Activated CD4-positive, alpha-beta T cell treated with anti-CD3 and anti-CD28 coated beads for 4 hours (primary cell): ENCODE results near the gene PCLAF.
A peak's percentile ranks its signal among the peaks of the same experiment; 100 is the strongest.
"Not testable (repeated sequence)": the region's sequence is repeated elsewhere in the genome, so short reads cannot be mapped to it uniquely, and the experiment has no call there.

Experiments used
- DNase-seq, 2 donors: peaks; one replicate each; pipeline ENCODE4 v3.0.0-alpha.2; 2020

The PCLAF gene, protein sequence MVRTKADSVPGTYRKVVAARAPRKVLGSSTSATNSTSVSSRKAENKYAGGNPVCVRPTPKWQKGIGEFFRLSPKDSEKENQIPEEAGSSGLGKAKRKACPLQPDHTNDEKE

DNA sequence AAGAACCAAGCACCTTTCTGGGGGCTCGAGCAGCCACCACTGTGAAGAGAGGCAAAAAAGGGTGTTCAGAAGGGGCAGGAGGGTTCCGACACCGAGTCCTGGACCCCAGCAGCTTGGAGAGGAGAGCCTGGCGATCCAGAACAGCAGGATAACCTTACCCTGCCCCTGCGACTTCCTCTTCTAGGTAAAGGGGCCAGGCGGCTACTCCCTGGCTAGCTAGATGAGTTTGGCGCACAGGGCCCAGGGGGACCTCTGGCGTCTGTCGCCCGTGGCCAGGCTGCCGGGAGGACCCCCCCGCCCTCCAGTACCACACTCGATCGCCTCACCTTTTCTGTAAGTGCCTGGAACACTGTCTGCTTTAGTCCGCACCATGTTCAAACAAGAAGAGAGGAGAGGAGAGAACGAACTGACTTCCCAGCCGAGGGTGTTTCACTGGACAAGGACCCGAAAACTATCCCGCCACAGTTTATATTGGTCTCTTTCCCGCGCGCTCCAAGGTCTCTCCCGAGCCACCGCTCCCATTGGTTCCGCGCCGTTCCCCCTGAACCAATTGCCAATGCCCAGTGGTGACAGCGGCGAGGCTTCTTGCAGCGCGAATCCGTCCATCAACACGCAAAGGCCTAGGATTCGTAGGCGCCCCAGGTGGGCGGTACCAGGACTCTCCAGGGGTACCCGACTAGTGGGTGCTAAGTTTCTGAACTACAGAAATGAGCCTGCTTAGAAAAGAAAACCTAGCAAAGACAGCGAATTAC is at the start of gene PCLAF:
PCLAF (minus strand) TSS at position 442 of the 752 bp plus-strand sequence; CDS start at position 372, 70 bp downstream.
- peak; percentile 86 to 87 for DNase-seq

DNA sequence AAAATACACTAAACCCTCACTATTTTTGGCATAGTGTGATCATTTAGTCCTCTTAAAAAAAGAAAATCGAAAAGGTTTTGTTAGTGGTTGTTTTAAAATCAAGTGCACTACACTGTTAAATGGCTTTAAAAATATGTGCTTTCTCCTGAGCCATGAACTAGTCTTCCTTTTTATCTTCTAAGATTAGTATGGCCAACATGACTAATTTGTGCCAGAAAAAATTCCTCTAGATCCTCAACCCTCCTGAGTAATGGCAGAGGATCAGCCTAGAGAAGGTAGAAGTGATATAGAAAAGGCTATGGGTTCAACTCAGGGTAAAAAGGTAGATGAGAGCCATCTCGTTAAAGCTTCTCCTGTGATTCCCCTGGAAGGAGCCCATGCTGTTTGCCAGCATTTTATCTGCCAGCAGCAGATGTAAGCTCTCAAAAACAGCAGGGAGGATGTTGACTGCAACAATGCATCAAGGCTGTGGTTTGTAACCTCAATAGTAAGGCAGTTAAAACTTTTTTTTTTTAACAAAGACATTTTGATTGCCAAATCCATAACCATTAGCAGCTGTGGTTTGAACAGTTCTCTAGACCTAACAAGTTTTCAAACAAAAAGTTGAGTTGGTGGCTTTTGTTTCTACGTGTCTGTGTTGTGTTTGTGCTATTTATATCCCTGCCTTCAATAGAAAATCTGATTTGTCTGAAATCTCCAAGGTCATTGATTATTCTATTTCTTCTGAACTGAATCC is 48.9 kb upstream of the PCLAF start:
- peak; percentile 24 to 31 for DNase-seq

DNA sequence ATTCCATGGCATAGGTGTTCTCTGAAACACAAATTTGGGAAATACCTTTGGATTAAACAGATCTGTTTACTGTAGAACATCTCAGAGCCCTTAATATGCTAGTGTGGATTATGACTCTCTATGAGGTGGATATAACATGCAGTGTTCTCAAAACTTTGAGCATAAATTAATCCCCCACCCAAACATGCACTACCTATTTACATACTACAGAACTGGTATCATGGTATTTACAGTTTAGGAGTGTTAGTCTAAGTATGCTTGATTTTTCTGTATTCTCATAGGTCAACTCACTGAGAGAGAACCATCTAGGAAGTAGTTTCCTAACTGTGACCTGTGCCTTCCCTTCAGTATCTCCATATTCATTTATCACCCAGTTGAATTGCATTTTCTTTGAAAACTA is 48.2 kb upstream of the PCLAF start:
- peak; percentile 14 to 22 for DNase-seq

DNA sequence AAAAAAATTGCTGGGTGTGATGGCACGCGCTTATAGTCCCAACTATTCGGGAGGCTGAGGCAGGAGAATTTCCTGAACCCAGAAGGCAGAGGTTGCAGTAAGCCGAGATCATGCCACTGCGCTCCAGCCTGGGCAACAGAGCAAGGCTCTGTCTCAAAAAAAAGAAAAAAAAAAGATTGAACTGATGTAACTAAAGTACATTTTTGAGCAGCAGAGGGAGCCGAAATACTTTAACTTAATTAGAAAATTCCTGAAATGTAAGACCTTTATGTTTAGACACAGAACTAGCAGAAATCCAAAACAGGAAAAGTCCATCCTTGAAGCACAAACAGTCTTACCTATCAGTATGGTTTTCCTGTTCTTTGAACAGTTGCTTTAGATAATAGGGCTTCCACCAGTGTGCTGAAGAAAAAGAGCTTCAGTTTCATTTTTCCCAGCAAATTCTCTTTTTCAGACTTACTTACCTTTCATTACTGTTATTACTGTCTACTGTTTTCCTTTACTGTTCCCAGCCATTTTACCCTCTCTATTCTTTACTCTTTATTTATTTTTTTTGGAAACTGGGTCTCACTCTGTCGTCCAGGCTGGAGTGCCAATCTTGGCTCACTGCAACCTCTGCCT is 45.7 kb upstream of the PCLAF start:
- DNase-seq: no peak

DNA sequence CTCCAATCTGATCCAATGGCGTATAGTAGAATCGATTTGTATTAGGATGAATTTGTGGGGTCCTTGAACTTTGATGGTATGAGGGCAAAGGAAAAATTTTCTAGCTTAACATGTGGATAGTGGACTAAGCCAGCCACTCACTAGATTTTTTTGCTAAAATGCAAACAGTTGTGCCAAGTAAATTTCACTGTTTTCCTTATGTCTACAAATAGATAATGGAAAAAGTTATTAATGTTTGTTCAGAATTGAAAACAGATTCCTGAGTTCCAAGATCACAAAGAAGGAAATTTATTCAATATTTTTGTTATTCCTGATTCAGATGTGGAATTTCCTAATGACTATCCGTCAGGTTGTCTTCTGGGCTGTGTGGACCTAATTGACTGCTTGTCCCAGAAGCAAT is 44.0 kb upstream of the PCLAF start:
- no peak for DNase-seq

DNA sequence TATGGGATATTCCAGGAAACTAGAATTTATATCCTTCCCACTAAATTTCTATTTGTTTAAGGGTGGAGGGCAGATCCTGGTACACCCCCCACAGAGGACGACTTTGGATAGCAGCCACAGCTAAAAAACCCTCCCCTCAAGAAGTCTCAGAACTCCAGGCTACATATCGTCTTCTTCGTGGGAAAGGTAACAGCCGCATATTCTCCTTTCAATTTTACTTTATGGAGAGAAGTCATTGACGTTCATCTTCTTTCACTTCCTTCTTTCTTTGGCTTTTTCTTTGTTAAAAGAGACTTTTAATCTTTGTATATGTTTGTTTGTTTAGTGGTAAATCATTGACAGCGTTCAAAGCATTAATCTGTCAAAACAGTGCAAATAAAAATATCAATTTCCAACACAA is 42.7 kb upstream of the PCLAF start:
- no peak for DNase-seq

DNA sequence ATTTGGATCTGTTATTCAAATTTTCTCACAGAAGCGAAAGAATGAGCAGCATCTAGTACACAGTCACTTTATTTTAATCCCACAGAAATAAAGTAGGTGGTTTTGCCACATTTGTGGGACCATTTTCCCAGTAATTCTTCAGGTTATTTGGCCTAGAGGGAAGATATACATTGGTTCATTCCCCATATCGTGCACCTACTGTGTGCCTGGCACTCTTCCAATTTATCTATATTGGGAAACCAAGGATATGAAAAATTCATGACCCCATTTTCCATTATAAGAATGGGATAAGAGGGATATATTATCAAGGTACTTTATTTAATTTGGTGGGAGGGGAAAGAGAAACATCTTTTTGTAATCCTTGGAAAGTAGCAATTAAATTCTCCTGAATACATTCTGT is 41.5 kb upstream of the PCLAF start:
- DNase-seq: no peak

DNA sequence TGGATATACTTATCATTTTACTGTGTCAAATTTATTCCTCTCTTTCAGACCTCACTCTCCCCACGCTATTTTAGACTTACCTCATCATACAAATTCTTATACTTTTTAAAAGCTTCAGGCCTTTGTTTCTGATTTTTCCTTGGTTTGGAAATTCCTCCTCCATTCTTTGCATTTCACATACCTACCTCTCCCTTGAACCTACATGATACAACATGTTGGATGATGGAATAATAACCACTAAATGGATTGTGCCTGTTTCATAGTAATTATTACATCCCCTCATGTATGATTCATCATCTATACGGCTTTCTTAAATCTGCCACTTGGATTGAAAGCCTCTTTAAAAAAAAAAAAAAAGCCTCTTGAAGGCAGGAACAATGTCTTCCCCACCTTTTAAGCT is 31.0 kb upstream of the PCLAF start:
- DNase-seq: no peak

DNA sequence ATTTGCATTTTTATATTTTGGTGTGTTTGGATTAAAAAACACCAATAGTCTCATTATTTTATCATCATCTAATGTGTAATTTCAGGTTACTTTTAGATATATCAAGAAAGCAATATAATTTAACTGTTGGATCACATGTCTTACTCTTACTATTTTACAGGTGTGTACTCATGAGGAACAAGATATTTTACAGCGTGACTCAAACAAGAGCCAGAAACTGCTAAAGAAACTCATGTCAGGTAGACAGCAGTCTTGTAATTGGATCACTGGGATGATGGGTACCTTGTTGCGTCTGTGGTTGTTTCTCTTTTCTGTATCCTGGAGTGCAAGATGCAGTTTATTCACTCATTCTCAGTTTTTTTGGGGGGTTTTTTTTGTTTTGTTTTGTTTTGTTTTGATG is 19.3 kb upstream of the PCLAF start:
- DNase-seq: no peak

DNA sequence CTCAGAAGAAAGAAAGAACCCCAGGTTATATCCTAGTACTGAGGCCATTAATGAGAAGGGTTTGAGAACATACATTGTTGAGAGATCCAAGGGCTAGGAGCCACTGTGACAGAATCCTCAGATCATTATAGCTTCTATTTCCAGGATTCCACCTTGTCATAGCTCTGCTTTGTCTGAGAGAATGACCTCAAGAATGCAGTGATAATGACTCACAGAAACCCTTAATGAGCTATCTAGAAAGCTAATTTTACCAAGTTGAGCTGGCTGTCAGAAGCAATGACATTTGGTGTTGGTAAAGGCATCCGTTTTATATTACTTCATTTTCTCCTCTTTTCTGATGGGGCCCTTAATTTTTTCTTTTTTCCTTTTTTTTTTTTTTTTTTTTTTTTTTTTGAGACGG is 17.3 kb upstream of the PCLAF start:
- no peak for DNase-seq

DNA sequence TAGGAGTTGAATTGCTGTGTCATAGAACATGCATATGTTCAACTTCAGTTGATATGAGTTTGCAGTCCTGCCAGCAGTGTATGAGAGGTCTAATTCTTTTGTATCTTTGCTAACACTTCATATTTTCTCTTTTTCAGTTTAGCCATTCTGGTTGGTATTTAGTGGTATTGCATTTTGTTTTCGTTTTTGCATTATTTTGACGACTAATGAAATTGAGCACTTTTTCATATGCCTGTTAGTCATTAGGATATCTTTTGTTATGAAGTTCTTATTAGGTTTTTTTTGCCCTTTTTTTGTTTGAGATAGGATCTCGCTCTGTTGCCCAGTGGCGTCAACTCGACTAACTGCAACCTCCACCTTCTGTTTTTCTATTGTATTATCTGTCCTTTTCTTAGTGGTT is 15.5 kb upstream of the PCLAF start:
- no peak for DNase-seq

DNA sequence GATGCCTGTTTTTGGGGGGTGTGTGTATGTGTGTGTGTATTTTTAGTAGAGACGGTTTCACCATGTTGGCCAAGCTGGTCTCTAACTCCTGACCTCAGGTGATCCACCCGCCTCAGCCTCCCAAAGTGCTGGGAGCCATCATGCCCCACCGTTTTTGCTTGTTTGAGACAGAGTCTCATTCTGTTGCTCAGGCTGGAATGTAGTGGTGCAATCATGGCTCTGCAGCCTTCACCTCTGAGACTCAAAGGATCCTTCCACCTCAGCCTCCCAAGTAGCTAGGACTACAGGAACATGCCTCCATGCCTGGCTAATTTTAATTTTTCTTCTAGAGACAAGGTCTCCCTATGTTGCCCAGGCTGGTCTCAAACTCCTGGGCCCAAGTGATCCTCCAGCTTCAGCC is 11.2 kb upstream of the PCLAF start:
- DNase-seq: not testable (repeated sequence)

DNA sequence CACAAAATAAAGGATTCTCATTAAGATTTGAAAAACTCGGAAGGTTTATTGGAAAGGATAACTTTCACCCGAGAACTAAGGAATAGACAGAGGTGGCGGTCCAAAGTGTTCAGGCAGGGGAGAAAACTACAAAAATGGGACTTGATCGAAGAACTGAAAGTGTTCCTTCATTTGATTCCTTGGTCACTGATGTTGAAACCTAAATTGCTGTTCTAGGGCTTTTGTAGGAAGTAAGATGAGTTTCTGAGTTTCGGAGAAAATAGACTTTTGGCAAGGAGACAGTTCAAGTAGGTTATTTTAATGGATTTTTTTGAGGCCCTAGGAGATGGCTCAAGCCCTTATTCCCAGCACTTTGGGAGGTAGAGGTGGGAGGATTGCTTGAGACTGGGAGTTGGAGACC is 7.8 kb upstream of the PCLAF start:
- no peak for DNase-seq

DNA sequence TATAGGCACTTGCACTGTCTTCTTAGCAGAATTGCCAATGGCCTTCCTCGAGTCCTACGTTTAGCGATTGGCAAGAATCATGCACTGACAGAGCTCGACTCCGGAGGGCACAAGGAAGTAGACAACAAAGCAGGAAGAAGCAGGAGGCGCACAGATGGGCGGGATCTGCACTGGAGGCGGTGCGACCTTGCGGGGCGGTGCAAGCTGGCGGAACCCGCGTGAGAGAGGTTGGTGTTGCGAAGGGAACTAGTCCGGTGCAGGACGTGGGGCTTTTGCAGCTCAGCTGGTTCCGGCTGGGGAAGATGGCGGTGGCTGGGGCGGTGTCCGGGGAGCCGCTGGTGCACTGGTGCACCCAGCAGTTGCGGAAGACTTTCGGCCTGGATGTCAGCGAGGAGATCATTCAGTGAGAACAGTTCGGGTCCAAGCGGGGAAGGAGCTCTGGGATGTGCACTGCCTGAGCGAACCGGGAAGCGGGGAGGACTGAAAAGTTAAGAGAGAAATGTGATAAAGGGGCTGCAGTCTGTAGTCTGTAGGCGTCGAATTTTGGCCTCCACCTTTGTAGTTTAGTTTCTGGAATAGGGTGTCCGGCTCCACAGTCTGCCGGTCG is 6.4 kb upstream of the PCLAF start, which contains the start of gene TRIP4:
TRIP4 (plus strand) TSS at position 275 of the 607 bp plus-strand sequence; CDS start at position 303, 28 bp downstream.
- peak; percentile 93 to 95 for DNase-seq

DNA sequence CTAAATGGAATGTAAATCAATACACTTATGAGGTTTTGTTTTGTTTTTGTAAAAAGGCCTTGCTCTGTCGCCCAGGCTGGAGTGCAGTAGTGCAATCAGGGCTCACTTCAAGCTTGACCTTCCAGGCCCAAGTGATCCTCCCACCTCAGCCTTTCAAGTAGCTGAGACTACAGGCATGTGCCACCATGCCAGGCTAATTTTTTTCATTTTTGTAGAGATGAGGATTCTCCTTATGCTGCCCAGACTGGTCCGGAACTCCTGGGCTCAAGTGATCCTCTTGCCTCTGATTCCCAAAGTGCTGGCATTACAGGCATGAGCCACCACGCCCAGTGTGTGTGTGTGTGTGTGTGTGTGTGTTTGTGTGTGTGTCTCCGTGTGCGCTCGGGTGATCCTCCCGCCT is 5.0 kb upstream of the PCLAF start:
- no peak for DNase-seq

DNA sequence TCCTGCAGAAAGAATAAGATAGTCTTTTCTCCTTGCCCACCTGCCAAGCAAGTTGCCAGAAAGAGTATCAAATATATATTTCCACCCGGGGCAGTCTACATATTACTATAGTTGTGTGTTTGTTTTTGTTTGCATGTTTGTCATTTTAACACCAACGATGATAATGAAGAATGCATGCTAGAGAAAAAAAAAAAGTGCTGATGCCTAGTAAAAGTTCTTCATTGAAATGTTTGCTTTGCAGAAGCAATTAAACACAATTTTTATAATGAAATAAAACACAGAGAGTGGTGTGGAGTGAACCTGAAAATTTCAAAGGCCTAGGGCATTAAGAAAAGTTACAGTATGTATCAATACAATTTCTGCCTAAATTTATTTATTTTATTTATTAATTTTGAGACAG is 2.5 kb upstream of the PCLAF start:
- DNase-seq: no peak

DNA sequence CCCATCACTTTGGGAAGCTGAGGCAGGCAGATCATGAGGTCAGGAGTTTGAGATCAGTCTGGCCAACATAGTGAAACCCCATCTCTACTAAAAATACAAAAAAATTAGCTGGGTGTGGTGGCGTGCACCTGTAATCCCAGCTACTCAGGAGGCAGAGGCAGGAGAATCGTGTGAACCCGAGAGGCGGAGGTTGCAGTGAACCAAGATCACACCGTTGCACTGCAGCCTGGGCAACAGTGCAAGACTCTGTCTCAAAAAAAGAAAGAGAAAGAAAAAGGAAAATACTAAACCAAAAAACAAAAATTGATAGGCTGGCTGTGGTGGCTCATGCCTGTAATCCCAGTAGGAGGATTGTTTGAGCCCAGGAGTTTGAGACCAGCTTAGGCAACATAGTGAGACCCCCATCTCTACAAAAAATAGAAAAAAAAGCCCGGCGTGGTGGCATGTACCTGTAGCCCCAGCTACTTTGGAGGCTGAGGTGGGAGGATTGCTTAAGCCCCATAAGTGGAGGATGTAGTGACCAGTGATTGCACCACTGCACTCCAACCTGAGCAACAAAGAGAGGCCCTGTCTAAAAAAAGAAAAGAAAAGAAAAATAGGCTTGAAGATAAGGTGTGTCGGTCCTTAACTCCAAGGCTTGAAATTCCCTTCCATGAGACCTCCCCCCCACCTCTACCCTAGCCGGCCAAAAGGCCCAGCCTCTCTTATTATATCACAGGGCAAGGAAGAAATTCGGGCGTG is 941 bp downstream of the PCLAF start:
- not testable (repeated sequence) for DNase-seq

DNA sequence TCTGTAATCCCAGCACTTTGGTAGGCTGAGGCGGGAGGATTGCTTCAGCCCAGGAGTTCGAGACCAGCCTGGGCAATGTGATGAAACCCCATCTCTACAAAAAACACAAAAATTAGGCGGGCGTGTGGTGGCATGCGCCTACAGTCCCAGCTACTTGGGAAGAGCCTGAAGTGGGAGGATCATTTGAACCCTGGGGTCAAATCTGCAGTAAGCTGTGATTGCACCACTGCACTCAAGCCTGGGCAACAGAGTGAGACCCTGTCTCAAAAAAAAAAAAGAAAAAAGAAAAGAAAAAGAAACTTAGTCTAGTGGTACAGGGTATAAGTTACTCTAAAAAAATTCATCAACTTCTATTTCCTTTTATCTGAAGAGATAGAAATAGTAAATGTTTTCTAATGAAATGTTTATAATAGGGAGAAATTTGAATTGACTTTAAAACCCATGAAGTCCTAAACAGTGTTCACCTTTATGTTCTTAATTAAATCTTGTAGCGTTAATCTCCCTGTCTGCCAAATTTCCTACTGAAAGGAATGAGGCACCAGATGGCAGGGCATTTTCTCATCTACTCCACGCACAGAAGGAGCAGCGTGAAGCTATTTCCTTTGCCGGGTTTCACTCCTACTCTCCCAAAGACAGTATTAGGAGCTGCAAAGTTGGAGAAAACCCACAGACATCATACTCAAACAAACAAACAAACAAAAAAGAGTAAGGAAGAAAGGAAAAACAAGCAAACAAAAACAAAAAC is 1.9 kb downstream of the PCLAF start:
- DNase-seq: no peak

DNA sequence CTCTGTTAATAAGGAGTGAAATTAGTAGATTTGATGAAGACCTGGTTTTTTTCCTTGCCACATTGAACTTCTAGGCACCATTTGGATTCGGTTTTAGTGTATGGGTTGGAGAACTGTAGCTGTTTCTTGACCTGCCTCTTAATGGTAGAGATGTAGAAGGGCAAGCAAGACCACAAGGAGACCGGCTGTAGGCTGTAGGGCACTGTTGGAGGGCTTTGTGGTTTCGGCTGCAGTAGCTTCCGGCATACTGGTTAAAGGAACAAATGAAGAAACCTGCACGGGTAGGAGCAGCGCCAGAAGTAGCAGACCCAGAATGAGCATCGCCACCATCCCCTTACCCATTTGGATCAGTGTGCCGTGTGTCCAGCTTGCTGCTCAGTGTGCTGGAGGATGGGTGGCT is 7.9 kb downstream of the PCLAF start:
- DNase-seq: no peak

DNA sequence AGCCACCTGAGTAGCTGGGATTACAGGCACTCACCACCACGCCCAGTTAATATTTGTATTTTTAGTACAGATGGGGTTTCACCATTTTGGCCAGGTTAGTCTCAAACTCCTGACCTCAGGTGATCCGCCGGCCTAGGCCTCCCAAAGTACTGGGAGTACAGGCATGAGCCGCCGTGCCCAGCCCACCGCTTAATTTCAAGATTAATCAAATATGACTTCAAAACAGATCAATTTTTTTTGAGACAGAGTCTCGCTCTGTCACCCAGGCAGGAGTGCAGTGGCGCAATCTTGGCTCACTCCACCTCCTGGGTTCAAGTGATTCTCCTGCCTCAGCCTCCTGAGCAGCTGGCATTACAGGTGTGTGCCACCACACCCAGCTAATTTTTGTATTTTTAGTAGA is 9.9 kb downstream of the PCLAF start:
- DNase-seq: not testable (repeated sequence)

DNA sequence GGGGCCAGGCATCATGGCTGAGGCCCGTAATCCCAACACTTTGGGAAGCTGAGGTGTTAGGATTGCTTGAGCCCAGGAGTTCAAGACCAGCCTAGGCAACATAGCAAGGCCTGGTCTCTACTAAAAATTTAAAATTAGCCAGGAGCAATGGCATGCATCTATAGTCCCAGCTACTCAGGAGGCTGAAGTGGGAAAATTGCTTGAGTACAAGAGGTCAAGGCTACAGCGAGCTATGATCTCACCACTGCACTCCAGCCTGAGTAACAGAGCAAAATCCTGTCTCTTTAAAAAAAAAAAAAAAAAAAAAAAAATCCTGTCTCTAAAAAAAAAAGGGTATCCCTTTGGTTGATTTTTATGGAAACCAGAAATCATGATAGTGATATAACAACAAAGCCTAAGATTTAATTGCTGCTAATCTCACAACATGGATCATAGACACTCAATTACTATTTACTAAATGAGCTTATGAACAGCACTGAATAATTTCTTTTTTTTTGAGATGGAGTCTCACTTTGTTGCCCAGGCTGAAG is 12.1 kb downstream of the PCLAF start:
- DNase-seq: no peak
